Measurements from ENCODE around the gene GUCY2D. TPM values are rescaled to one million over a fixed set of nuclear protein-coding genes. Genes with fewer than 3 reads are reported as not detected.

The GUCY2D gene
- total RNA-seq, 1 donor from 2014 or later, result not detected

DNA sequence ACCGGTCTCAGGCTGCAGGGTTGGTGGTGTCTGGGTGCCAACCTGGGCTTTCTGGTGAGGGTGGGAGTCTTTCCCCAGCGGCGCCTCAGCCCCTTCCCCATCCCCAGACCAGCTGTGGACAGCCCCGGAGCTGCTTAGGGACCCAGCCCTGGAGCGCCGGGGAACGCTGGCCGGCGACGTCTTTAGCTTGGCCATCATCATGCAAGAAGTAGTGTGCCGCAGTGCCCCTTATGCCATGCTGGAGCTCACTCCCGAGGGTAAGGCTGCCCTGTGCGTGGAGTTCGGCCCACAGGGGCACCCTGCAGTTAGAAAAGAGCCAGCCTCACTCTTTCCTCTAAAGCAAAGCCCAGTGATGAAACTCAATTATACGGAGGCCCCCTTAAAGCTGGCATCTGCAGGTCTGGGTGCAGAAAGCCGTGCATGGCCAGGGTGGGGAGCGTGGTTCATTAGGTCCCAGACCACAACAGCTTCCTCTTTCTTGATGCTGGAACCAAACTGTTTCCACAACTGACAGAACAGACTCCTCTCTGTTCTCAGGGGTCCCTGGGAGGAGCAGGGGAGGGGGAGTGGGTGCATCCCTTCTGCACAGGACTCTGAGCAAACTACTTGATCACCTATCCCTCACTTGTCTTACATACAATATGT, 10.7 kb downstream of the GUCY2D start:
- no peak for DNase-seq (ENCODE audit: extremely low spot score in 2 of 2)
- Histone ChIP-seq H3K4me3 (no peak overlapping the region), H3K4me1 (peaks cover 17% of the 10 kb centered on the region), H3K36me3 (no peaks in the 10 kb centered on the region), H3K27ac (no peak overlapping the region), H3K9me3 (no peaks in the 10 kb centered on the region), H3K27me3 (no peaks in the 10 kb centered on the region)
- TF ChIP-seq POLR2A (IDR thresholded peaks at IDR 0.05) (no peak), POLR2AphosphoS5 (IDR thresholded peaks at IDR 0.05; ENCODE audit: insufficient read depth in 1 of 2, low read depth in 1 of 2) (no peak)
- TF ChIP-seq, protein P1, sequence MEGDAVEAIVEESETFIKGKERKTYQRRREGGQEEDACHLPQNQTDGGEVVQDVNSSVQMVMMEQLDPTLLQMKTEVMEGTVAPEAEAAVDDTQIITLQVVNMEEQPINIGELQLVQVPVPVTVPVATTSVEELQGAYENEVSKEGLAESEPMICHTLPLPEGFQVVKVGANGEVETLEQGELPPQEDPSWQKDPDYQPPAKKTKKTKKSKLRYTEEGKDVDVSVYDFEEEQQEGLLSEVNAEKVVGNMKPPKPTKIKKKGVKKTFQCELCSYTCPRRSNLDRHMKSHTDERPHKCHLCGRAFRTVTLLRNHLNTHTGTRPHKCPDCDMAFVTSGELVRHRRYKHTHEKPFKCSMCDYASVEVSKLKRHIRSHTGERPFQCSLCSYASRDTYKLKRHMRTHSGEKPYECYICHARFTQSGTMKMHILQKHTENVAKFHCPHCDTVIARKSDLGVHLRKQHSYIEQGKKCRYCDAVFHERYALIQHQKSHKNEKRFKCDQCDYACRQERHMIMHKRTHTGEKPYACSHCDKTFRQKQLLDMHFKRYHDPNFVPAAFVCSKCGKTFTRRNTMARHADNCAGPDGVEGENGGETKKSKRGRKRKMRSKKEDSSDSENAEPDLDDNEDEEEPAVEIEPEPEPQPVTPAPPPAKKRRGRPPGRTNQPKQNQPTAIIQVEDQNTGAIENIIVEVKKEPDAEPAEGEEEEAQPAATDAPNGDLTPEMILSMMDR (IDR thresholded peaks at IDR 0.05), result no peak
- intact Hi-C loops (cut with DNase I), result no loop called here

DNA sequence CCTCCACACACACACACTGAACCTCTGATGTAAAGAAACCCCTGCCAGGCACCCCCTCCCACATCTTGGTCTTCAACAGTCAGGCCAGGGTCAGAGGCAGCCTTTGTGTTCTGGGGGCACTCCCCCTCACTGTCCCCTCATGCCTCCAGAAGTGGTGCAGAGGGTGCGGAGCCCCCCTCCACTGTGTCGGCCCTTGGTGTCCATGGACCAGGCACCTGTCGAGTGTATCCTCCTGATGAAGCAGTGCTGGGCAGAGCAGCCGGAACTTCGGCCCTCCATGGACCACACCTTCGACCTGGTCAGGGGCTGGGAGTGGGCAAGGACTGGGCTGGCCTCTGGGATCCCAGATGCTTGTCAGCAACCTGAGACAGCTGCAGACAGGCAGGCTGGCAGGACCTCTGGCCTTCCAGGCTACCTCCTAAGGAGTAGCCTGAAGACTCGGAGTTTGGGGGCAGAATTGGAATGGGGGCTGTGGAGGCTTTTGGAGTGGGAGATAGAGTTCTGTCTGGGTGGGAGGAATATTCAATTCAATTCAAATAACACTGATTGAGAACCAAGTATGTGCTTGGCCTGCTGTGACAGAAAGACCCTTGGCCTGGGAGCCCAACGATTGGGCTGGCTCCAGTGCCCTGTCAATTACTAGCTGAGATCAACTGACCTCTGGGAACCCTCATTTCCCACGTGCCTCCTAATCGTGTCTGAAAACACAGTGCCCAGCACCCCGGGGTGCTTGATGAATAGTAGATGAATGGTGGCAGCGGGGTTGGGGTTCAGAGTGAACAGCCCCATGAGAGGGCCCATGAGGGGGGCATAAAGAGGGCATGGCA, 11.5 kb downstream of the GUCY2D start:
- intact Hi-C loops (cut with DNase I), result no loop called here
- DNase-seq (ENCODE audit: extremely low spot score in 2 of 2), result no peak
- H3K27me3 ChIP-seq, result no peaks in the 10 kb centered on the region

DNA sequence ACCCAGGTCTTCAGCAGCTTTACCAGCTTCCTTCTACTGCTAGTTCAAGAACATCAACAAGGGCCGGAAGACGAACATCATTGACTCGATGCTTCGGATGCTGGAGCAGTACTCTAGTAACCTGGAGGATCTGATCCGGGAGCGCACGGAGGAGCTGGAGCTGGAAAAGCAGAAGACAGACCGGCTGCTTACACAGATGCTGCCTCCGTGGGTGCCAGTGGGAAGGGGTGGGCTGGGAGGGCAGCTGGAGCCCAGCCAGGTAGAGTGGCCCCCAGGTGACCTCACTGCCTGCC, 12.1 kb downstream of the GUCY2D start:
- Histone ChIP-seq H3K27ac (no peak overlapping the region), H3K27me3 (no peaks in the 10 kb centered on the region), H3K4me1 (peaks cover 28% of the 10 kb centered on the region), H3K36me3 (no peaks in the 10 kb centered on the region), H3K9me3 (no peaks in the 10 kb centered on the region), H3K4me3 (no peak overlapping the region)
- no peak for TF ChIP-seq POLR2A (IDR thresholded peaks at IDR 0.05)
- TF ChIP-seq POLR2AphosphoS5 (IDR thresholded peaks at IDR 0.05; ENCODE audit: insufficient read depth in 1 of 2, low read depth in 1 of 2), result no peak
- TF ChIP-seq, protein P1 (IDR thresholded peaks at IDR 0.05), result no peak
- intact Hi-C loops (cut with DNase I), result no loop called here
- no peak for DNase-seq (ENCODE audit: extremely low spot score in 2 of 2)

More for the DNA sequence above, 11.5 kb downstream of the GUCY2D start:
- TF ChIP-seq POLR2A (IDR thresholded peaks at IDR 0.05), result no peak
- TF ChIP-seq, protein P1 (IDR thresholded peaks at IDR 0.05), result no peak
- TF ChIP-seq POLR2AphosphoS5 (IDR thresholded peaks at IDR 0.05; ENCODE audit: insufficient read depth in 1 of 2, low read depth in 1 of 2), result no peak
- Histone ChIP-seq H3K9me3 (no peaks in the 10 kb centered on the region), H3K4me1 (peaks cover 23% of the 10 kb centered on the region), H3K36me3 (no peaks in the 10 kb centered on the region), H3K27ac (no peak overlapping the region), H3K4me3 (no peak overlapping the region)

DNA sequence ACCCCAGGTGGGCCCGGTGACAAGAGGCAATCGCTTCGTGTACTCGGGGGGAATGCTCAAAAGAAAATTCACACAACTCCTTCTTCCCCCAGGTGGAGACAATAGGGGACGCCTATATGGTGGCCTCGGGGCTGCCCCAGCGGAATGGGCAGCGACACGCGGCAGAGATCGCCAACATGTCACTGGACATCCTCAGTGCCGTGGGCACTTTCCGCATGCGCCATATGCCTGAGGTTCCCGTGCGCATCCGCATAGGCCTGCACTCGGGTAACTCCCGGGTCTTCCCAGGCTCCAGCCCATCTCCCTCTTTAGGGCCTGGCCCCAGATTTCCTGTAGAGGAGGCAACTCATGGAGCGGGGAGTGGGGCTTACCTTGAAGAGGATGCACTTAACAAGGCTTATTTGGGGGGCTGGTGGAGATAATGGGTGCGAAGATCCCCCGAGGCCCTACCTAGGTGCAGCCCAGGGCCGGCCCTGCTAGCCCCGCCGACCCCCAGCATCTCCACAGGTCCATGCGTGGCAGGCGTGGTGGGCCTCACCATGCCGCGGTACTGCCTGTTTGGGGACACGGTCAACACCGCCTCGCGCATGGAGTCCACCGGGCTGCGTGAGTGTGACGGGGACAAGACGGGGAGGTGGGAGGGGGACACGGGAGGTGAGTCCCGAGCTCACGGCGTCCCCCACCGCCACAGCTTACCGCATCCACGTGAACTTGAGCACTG, 13.0 kb downstream of the GUCY2D start:
- peaks cover 36% of the 10 kb centered on the region for H3K4me1 ChIP-seq
- TF ChIP-seq, protein P1 (IDR thresholded peaks at IDR 0.05), result no peak
- TF ChIP-seq POLR2A (IDR thresholded peaks at IDR 0.05) (no peak), POLR2AphosphoS5 (IDR thresholded peaks at IDR 0.05; ENCODE audit: insufficient read depth in 1 of 2, low read depth in 1 of 2) (no peak)
- intact Hi-C loops (cut with DNase I), result no loop called here
- H3K4me3 ChIP-seq, result peak overlapping the region; percentile 44 to 48
- no peaks in the 10 kb centered on the region for H3K27me3 ChIP-seq
- no peaks in the 10 kb centered on the region for H3K36me3 ChIP-seq
- H3K27ac ChIP-seq, result no peak overlapping the region
- DNase-seq (ENCODE audit: extremely low spot score in 2 of 2), result no peak
- H3K9me3 ChIP-seq, result no peaks in the 10 kb centered on the region
